DMS114 treated with DMSO at 0.1 percent for 48 hours (cell line): ENCODE results near the gene SIPA1L3.
"Not testable (repeated sequence)": the region's sequence is repeated elsewhere in the genome, so short reads cannot be mapped to it uniquely, and the experiment has no call there.

ENCODE experiments used
- DNase-seq: peaks from one replicate; lab custom pipeline; 2025; ENCODE audit not compliant: unreplicated experiment; lab: John Stamatoyannopoulos, UW

Gene SIPA1L3

GRCh38 chr19:37906869-37907734, at the start of gene SIPA1L3:
TSS of gene SIPA1L3 (plus strand) at chr19:37907208. CDS start at chr19:38081566, 174,358 bp downstream.
- DNase-seq: peak; percentile 97

GRCh38 chr19:37864501-37864900, 42.5 kb upstream of the SIPA1L3 start:
- no peak for DNase-seq

DNA sequence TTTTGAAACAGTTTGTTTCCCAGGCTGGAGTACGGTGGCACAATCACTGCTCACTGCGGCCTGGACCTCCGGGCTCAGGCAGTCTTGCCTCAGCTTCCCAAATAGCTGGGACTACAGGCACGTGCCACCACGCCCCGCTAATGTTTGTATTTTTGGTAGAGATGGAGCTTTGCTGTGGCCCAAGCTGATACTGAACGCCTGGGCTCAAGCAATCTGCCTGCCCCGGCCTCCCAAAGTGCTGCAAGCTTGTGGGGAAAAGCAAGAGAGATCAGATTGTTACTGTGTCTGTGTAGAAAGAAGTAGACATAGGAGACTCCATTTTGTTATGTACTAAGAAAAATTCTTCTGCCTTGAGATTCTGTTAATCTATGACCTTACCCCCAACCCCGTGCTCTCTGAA, 41.1 kb upstream of the SIPA1L3 start:
- not testable (repeated sequence) for DNase-seq

- no peak for DNase-seq
These were observed 39.2 kb upstream of the SIPA1L3 start for GRCh38 chr19:37867831-37868230.

DNA sequence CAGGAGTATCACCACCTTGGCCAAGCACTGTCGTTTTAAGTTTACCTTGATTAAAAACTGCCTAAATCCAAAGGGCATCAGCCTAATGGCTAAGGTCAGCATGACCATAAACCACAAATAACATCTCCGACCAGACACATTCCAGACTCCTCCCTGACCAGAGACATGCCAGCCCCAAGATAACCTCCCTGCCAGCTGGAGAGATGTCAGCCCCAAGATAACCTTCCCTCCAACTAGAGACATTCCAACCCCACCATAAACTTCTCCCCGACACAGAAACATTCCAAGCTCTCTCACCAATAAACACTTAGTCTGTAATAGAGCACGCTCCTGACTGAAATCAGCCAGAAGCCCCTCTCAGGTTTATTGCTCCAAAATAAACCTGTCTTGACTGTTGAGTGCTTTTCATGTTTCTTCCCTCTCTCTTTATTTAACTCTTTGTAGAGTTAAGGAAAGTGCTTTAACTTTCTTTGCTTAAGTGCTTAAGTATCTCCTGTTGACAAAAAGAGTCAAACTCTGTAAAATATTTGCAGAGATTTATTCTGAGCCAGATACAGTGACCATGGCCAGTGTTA, 37.2 kb upstream of the SIPA1L3 start:
- DNase-seq: no peak

DNA sequence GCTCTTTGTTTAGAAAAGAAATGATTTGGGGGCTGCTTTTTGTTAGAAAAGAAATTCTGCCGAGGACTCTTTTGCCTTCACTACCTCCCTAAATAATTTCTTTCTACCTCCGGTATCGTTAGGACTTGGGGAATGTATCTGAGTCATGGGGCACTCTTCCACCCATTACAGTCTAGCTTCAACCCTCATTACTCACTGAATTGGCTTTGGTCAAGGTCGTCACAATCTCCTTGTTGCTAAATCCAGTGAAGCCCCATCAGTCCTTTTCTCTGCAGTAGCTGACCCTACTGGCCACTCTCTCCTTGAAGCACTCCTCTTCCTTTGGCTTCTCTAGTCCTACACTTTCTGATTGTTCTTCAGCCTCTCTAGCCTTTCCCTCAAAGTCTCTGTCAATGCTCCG, 34.6 kb upstream of the SIPA1L3 start:
- no peak for DNase-seq

GRCh38 chr19:37874784-37875183, 32.2 kb upstream of the SIPA1L3 start:
- DNase-seq: no peak

GRCh38 chr19:37876032-37876431, 31.0 kb upstream of the SIPA1L3 start:
- DNase-seq: no peak

DNA sequence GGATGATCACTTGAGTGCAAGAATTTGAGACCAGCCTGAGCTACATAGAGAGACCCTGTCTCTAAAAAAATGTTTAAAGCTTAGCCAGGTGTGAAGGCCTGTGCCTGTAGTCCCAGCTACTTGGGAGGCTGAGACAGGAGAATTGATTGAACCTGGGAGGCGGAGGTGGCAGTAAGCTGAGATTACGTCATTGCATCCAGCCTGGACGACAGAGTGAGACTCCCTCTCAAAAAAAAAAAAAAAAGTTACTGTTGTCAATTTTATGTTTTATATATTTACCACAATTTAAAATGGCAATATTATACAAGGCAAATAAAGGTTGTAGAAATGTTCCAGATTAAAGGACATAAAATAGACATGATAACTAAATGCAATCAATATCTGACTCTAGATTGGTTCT, 29.9 kb upstream of the SIPA1L3 start:
- no peak for DNase-seq

DNA sequence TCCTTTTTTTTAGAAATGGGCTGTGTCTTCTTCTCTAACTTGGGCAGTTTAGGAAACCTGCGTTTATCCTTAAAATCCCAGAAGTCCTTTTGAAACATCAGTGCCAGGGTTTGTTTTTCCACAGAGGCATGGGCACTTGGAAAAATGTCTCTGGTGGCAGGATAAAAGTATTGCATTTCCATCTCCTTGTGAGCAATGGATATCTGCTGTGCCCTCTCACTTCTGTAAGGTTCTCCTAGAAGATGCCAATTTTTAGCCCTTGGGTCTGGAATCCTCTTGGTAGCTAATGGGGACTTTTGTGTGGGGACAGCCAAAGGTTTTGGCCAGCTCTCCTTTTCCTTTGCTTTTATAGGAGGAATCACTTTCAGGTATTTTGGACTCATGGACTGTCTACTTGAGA, 21.6 kb upstream of the SIPA1L3 start:
- no peak for DNase-seq

- no peak for DNase-seq
These were observed 20.4 kb upstream of the SIPA1L3 start for GRCh38 chr19:37886571-37886970.

DNA sequence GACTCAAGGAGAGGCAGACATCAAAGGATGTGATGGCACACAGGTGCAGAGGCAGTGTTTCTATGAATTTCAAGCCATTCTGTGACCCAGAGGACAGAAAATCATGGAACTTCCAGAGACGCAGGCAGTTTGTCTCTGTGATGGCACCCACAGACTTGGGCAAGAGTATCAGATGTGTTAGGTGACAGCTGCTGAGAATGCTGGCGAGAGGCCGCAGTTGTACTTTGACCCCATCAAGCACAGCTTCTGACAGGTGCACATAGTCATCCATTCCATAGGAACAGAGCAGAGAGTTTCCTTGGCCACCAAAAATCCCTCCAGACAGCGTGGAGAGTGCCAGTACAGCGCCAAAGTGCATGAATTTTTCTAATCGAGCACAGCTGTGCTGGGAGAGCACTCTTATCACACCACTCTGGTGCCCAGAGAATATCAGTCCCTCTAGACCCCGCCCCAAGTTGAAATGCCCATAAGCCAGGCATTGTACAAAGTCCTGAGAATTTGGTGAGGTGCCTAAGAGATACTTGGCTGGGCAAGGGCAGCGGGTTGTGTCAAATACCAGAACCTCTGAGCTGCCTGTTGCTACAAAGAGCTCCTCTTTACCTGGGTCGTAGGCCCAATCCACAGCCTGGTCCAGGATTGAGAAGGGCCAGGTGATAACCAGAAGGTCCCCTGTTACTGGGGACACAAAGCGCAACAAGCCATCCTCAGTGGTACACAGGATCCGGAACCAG, 13.0 kb upstream of the SIPA1L3 start:
- no peak for DNase-seq

- DNase-seq: no peak
These were observed 10.8 kb upstream of the SIPA1L3 start for GRCh38 chr19:37896180-37896579.

DNA sequence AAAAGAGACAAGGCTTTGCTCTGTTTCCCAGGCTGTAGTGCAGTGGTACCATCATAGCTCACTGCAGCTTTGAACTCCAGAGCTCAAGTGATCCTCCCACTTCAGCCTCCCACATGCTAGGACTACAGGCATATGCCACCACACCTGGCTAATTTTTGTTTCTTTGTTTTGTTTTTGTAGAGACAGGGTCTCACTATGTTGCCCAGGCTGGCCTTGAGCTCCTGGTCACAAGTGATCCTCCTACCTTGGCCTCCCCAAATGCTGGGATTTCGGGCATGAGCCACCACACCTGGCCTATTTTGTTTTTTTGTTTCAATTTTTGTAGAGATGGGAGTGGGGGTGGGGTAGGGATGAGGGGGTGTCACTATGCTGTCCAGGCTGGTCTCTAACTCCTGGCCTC, 7.6 kb upstream of the SIPA1L3 start:
- no peak for DNase-seq

DNA sequence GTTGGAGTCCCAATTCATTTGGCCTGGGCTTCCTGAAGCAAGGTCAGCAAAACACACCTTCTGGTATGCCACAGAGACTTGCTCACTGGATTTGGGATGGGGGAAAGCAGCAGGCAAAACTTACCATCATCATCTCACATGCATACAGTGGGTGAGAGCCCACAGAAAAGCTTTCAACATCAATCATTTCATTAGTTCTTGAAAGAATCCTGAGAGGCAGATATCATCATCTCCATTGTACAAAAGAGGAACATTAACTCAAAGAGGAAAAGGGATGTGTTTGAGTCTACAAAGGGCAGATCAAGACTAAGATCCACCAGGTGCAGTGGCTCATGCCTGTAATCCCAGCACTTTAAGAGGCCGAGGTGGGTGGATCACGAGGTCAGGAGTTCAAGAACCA, 7.0 kb upstream of the SIPA1L3 start:
- no peak for DNase-seq

GRCh38 chr19:37902668-37903067, 4.3 kb upstream of the SIPA1L3 start:
- peak; percentile 61 for DNase-seq

GRCh38 chr19:37903096-37903495, 3.9 kb upstream of the SIPA1L3 start:
- no peak for DNase-seq

GRCh38 chr19:37905946-37906868, 801 bp upstream of the SIPA1L3 start, which contains the start of gene WDR87:
TSS of gene WDR87 (minus strand) at chr19:37906594. CDS start at chr19:37898239, 8,355 bp downstream.
- DNase-seq: no peak

DNA sequence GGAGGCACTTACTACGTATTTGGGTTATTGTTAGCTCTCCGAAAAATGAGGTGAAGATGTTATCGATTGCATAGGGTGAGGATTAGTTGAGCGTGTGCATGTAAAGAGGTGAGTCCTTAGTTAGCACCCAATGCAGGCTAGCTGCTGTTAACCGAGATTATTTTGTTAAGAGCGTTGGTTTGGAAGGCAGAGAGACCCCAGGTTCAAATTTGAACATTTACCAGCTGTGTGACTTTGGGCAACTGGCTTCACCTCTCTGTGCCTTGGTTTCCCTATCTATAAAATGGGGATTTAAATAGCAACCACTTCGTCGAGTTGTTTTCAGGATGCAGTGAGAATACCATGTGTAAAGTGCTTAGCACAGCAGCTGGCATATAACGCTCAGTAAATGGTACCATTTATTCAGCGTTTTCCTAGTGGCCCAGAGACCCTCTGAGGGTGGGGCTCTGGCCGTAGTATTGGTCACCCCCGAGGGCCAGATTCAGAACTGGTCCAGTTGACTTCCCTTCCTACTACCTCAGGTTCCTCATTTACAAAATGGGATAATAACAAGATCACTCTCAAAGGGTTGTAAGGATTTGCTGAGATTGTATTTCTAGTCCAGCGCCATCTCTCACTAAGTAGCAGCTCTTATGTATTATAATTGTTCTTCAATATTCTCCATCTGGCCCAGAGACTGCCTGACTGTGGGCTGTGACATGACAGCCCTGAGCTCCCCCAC, 887 bp downstream of the SIPA1L3 start:
- no peak for DNase-seq

DNA sequence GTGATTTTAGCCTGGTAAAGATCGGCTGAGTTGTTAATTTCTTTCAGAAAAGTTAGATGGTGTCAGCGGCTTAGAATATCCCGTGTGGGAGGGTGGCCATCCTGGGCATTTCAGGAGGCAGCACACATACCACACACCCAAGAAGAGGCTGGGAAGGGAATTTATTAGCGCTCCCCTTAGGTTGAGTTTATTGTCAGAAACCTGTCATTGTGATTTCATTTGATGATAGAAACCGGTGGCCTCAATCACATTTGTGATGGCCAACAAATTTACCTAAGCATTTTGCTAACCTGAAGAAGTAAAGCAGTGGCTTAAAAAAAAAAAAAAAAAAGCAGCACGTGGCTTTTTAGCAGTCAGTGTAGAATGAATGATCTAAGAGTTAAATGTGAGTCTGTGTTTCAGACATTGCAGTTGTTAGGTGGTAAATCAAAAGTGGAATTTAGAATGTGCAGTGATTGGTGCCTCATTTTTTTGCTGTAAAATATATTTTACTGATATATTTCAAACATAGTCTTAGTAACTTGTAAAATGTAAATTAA, 2.7 kb downstream of the SIPA1L3 start:
- no peak for DNase-seq
